Mucosa of gallbladder (tissue), 1 donor: Measurements from ENCODE around the gene SLC39A7. TPM values are rescaled to one million over a fixed set of nuclear protein-coding genes. Genes with fewer than 3 reads are reported as not detected.

Source experiments
- DNase-seq: peaks from one replicate; pipeline ENCODE4 v3.0.0-alpha.2; 2020; ENCODE audit warnings: low spot score
- total RNA-seq: library from RNA; stranded (reverse); gene quantifications from one replicate; pipeline ENCODE4 v1.2.1, GENCODE V29; 2021
- donor health status: DM: no; HTN: no; CAD: no.

The SLC39A7 gene
- total RNA-seq, 1 donor from 2014 or later = 120 TPM

DNA sequence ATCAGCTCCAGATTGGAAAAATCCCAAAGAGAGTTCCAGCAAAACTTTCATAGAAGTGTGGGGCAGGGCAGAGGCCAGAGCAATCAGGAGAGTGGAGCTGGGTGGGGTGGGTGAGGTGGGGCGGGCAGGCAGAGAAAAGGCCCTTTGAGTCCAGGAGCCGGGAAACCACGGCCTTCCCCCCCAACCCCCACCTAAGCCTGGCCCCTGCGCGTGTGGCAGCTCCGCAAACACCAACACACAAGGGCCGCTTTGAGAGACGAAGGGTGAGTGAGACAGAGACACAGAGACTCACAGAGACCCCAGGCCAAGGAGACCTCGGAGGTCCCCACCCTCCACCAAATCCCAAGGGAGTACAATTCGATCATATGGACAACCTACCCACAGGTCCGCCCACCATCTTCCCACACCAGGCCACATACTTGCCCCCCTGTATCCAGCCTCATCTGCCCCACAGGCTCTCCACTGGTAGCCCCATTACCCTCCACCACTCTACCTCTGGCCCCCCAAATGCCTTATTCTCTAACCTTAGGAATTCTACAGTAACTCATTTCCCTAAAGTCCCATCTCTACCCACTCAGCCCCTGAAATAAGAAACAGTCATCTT lies 10.1 kb upstream of the SLC39A7 start:
- no peak for DNase-seq

DNA sequence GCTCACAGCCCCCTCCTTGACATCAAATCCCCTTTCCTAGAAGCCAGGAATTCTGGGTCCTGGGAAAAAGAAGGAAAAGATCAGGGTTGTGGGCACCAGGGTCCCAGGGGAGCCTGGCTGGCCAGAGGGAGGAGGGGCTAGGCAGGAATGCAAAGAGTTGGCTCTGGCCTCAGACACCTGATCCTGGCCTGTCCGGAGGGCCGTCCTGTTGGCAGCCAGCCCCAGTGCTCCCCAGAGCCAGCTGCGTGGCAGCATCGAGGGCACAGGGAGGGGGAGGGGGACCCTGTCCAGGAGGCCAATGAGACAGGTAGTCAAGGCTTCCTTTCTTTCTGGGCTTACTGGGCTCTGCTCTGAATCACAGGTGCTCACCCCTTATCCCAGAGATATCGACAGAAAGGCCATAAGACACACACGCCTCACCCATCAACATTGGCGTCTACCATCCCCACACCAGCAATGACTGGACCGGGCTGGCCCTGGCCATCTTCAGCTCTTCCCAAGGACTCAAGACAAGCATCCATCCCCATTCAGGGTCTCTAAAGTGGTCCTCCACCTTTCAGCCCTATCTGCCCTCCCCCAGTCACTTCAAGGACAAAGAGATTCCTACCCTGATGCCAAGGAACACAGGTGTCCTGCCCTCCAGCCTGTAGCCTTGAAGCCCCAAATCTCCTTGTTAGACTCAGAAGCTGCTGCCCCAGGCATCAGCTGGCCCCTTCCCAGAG lies 9.1 kb upstream of the SLC39A7 start:
- no peak for DNase-seq

DNA sequence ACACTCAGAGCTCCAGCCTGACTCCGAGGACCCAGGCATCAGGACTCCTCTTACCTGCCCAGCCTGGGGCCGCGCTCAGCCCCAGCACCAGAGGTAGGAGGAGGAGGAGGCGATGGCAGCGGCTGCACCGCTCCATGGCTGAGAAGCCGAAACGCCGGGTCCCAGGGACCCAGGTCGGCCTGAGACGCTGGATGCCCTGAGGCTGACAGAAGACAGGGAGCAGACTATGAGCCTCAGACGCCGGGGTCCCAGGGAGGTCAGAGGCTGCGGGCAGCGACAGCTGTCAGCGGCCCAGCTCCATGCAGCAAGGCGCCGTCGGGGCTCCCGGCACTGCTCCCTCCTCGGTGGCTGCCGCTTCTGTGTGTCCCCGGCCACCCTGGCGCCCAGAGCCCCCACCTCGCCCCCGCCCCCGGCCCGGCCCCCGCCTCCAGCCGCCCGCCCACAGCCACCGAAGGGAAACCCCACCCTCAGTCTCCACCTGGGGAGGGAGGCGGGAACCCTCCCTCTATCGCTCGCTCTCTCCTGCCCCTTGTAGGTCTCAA lies 8.5 kb upstream of the SLC39A7 start, which contains the start of gene COL11A2:
TSS of gene COL11A2 (minus strand) at position 363 of the 542 bp plus-strand sequence. CDS start at position 136, 227 bp downstream.
- DNase-seq = no peak

DNA sequence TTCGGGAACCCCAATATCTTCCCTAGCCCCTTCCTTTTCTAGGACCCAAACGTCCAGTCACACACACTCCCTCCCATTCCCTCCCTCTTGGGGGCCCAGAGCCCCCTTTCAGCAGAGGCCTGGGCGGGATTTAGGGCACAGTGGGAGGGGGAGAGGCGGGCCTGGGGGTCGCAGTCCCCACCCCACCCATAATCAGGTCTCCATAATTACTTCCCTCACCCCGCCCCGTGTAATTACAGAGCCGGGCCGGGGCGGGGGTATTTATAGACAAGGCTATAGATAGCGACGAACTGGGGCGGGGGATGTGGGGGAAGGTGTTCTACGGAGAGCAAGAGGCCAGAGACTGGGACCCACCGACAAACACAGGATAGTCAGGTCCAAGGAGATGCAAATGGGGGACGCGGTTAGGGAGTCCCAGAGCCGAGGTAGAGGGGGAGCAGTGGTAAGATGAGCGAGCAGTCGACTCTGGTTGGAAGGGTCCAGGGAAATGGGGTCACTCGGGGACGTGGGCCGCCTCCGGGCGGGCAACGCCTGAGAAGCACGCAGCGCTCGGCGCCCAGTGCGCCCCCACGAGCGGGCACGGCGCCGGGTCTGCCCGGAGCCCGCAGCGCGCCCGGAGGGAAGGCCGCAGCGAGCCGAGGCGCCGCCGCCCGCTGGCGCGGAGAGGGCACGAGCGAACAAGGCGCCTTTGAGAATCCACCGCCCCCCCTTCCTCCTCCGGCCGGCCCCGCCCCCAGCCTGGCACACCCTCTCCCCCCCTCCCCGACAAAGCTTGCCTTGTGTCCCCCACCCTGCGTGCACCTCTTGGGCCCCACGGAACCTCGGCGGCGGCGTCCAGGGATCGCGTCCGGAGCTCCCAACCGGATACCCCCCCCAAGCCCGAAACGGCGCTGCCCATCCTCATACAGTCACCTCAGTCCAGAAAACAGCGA lies 7.7 kb upstream of the SLC39A7 start:
- DNase-seq = no peak

DNA sequence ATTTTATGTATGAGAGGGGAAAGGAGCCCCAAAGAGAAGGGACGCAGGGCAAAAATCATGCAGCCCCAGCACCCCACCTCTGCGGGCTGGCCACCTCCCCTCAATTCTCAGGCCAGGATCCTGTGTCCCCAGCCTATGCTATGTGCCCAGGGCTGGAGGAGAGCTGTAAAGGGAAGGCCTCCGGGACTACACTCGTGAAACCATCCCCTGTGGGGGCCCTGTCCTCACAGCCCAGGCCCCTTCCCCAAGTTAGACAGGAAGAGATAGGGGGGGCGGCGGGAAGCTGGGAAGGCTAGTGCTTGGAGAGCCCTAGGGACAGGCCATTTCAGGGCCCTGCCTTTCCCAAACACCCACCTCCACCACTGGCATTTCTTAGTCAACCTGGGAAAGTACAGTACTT lies 7.0 kb upstream of the SLC39A7 start:
- DNase-seq = no peak

DNA sequence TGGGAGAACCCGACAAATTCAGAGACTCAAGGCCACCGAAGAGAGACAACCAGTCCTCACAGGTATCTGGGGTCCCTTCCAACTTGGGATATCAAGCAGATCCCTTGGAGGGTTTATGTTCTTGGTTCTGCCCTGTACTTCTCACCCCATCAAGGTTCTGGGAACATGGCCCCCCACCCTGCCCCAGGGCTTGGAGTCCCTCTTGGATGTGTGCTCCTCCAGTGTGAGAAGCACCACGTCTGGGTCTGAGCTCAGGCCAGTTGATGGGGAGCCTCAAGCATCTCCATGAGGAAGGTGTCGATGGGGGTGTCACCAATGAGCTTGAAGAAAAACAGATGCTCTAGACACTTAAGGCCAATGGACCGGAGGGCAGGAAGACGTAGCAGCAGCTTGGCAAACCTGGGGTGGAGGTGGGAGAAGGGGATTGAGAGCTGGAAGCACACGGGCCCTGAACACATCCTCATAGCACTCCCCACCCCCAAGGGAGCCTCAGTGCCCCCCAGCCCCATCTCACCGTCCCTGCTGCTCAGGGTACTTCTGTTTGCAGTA lies 6.2 kb upstream of the SLC39A7 start:
- no peak for DNase-seq

DNA sequence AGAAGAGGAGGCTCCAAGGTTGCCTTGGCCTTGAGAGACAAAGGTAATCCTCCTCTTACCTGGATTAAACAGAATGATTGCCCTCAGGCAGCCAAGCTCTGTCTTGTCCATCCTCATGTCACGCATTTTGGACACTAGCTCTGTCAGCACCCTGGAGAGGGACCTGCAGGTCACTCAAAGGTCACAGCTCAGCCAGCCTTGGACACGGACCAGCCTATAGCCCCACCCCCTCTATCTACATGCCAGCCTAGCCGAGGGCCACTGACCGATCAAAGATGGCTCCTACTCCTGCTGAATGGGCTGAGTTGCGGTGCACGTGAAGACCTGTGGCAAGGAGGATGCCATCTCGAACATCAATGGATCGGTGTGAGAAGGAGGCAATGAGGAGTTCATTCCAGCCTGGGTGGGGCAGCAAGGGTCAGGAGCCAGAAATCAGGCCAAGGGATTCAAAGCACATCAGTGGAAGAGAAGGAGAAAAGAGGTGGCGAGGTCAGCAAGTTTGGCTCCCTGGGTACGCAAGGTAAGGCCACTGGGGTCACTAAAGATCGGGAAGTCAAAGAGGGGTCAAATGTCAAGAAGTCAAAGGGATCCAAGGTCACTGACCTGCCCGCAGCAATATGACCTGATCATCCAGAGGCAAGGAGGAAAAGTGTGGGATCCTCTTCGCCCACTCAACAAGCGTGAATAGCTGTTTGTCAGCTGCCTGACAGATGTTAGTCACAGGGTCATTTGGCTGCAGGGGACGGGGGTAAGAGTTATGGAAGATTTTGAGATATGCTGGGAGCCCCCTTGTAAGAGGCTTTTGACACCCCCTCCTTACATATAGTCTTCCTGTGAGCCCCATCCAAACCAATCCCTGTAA lies 5.1 kb upstream of the SLC39A7 start:
- no peak for DNase-seq

DNA sequence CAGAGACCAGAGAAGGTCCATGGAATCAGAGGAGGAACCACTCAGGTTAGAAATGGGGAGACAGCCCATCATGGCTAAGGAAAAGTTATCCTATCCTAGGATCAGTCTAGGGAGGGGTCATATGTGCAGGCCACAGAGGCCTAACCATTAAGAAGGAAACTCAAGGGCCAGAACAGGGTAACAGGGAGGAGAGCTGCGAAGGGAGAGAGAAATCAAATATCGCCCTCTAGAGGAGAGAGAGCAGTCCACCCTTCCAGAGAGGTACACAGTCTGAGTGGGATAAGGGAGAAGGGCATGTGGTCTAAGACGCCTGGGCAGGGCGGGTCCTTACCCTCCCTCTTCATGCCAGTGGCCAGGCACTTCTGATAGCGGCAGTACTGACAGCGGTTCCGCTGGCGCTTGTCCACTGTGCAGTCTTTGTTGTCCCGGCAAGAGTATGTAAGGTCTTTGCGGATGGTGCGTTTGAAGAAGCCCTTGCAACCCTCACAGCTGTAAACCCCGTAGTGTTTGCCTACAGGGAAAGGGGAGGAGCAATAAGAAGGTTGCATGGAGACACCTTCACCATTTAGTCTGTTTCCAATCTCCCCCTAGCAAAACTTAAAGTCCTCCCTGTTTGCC lies 3.1 kb upstream of the SLC39A7 start:
- no peak for DNase-seq

DNA sequence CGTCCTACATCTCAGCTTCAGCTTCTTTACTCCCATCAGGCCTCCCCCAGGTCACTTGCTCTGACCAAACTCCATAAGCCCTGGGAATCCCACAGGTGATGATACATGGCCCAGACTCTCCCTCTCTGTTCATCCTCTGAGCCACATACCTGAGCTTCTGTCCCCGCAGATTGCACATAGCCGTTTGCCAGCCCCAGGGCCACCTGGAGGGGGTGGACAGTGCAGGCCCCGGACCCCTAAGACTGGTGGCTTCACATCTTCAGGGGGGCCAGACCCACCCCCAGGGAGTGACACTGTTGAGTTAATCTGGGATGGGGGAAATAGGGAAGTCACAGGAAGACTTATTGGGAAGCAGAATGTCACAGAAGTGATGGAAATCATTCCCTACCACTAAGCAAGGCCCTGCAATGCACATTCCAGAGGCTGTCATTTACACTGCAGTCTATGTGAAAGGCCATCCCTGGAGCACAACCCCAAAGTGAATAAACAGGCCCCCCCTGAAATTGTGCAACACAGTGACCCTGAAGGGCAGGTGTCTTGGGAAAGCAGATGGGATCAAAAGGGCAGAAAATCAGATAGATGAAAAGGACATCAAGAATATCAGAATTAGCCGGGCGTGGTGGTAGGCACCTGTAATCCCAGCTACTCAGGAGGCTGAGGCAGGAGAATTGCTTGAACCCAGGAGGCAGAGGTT lies 2.4 kb upstream of the SLC39A7 start:
- DNase-seq = no peak

DNA sequence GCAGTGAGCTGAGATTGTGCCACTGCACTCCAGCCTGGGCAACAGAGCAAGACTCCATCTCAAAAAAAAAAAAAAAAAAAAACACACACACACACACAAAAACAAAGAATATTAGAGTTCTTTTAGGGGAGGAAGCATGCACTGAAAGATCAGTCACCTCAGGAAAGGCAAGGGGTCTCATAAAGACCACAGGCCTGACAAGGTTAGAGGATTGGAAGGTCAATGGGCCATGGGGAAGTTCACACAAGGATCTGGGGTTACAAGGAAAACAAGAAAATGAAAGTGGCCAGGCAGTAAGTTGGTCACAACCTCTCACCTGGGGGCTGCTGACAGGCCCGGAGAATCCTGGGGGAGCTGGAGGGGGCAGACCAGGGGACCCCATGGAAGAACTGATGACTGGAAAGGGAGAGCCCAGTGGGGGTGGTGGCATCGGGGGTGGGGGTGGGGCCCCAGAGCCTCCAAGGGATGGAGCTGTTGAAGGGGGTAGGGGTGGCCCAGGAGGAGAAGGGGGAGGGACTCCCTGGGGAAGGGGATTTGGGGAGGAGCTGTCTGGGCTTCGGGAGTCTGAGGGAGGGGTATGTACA lies 1.7 kb upstream of the SLC39A7 start:
- no peak for DNase-seq

DNA sequence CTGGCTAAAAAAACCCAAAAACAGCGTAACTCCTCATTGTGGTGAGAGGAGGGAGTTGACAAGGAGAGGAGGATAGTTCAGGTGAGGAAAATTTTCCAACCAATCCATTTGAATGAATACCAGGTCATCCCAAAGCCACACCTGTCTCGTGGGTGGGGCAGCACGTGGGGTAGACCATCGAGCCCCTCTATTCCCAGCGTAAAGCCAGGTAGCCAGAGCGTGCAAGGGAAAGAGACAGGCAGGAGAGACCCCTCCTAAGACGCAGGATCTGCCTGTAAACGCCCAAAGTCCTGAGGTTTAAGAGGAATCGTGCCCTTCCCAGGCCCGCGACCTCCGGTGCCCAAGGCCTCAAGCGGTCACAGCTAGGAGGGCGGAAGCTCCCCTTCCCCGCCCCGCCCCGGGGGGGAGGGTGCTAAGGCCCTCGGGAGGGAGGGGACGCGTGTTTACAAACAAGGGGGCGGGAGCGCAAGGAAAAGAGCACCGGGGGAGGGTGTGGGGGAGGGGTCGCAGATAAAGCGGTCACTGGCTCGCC lies 914 bp upstream of the SLC39A7 start:
- peak; percentile 50 for DNase-seq

DNA sequence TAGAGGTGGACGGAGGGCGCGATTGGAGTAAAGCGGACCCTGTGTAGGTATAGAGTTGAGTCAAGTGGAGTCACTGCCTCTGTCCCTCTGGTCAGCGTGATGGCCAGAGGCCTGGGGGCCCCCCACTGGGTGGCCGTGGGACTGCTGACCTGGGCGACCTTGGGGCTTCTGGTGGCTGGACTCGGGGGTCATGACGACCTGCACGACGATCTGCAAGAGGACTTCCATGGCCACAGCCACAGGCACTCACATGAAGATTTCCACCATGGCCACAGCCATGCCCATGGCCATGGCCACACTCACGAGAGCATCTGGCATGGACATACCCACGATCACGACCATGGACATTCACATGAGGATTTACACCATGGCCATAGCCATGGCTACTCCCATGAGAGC lies 479 bp downstream of the SLC39A7 start:
- DNase-seq = no peak

DNA sequence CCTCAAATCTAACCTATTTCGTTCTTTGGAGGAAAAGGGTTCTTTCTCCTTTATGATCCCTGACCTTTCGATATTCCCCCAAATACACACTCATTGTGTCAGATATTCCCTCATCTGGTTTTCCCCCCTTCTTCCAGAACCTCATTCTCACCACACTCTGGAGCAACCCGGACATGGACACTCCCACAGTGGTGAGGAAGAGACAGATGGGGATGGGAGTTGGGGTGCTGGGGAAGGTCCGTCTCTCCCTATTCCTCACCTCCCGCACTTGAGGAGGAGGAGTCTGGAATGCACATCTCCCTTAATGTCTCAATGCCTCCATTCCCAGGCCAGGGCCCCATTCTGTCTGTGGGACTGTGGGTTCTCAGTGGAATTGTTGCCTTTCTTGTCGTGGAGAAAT lies 1.3 kb downstream of the SLC39A7 start:
- DNase-seq = no peak

DNA sequence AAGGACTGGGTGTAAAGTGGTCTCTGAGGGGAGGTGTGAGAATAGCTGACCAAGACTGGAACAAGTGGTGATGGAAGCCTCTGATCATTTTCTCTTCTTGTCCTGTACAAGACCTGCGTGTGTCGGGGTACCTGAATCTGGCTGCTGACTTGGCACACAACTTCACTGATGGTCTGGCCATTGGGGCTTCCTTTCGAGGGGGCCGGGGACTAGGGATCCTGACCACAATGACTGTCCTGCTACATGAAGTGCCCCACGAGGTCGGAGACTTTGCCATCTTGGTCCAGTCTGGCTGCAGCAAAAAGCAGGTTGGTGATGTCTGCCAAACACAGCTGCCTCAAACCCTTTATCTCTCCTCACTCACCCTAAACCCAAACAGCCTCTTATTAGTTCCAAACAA lies 2.1 kb downstream of the SLC39A7 start:
- DNase-seq = no peak

DNA sequence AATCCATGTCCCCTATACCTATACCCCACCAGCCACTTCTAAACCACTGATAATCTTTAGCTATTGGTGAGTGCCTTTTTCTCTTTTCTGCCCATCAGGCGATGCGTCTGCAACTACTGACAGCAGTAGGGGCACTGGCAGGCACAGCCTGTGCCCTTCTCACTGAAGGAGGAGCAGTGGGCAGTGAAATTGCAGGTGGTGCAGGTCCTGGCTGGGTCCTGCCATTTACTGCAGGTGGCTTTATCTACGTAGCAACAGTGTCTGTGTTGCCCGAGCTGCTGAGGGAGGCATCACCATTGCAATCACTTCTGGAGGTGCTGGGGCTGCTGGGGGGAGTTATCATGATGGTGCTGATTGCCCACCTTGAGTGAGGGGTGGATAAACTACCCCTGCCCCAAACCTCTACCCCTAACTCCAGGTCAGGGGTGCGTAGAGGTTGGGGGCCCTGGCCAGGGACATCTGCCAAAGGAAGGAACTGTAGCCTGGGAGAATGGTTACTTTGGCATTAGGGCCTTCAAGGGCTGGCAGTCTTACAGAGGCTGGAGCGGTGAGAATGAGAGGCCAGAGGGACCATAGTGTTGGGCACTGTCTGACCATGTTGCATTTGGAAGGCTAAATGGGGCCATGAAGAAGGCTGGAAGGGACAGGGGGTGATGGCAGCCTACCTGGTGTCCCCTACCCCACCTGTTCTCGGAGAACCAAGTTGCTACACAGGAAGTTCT lies 2.9 kb downstream of the SLC39A7 start:
- no peak for DNase-seq

DNA sequence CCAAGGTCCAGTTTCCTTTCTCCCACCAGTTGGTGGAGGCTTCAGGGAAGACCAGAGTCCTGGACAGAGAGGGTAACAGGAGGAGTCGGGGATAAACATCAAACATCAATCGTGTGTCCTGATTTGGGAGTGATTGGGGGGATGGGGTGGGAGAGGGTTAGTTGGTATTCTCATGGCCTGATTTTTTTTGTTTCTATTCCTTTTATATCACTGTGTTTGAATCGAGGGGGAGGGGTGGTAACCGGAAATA lies 3.4 kb downstream of the SLC39A7 start:
- no peak for DNase-seq

DNA sequence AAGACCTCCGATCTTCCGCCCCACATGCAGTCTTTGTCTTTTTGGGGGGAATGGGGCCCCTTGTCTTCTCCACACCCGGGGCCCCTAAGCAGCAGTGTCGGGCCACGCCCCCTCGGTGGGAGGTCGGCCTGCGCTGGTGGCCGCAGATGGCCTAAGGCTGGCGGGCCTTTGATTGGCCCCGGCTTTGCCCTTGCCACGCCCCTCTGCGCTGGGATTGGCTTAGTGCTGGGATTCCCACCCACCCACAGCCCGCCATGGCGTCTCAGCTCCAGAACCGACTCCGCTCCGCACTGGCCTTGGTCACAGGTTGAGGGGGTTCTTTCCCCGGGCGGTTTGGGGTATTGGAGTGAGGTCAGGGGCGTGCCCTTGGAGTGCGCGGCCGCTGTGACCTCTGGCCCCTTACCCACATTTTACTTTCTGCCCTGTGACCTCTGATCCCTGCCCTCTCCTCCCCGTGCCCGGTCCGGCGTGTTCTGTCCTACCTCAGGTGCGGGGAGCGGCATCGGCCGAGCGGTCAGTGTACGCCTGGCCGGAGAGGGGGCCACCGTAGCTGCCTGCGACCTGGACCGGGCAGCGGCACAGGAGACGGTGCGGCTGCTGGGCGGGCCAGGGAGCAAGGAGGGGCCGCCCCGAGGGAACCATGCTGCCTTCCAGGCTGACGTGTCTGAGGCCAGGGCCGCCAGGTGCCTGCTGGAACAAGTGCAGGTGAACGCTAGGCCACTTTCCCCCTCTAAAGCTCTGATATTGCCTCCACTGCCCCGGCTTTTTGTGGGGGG lies 3.9 kb downstream of the SLC39A7 start, which contains the start of gene HSD17B8:
TSS of gene HSD17B8 (plus strand) at position 241 of the 776 bp plus-strand sequence. CDS start at position 255, 14 bp downstream.
- DNase-seq = peak; percentile 95
